NCI-H128 (cell line): ENCODE data around the gene DGUOK.
"Not testable (repeated sequence)": the region's sequence is repeated elsewhere in the genome, so short reads cannot be mapped to it uniquely, and the experiment has no call there.

Source experiments
- DNase-seq: peaks from one replicate; lab custom pipeline; 2025; ENCODE audit not compliant: unreplicated experiment; lab: John Stamatoyannopoulos, UW

Gene DGUOK

GRCh38 chr2:73926493-73927327, at the start of gene DGUOK:
Gene DGUOK, plus strand, starts transcription at chr2:73926880. Its CDS starts 31 bp downstream, at chr2:73926911.
- DNase-seq, result peak; percentile 89

GRCh38 chr2:73877071-73877802, 49.4 kb upstream of the DGUOK start:
- DNase-seq, result peak; percentile 41

- DNase-seq, result not testable (repeated sequence)
These were observed 48.7 kb upstream of the DGUOK start for GRCh38 chr2:73877984-73878383.

- no peak for DNase-seq
These were observed 41.3 kb upstream of the DGUOK start for GRCh38 chr2:73885406-73885805.

DNA sequence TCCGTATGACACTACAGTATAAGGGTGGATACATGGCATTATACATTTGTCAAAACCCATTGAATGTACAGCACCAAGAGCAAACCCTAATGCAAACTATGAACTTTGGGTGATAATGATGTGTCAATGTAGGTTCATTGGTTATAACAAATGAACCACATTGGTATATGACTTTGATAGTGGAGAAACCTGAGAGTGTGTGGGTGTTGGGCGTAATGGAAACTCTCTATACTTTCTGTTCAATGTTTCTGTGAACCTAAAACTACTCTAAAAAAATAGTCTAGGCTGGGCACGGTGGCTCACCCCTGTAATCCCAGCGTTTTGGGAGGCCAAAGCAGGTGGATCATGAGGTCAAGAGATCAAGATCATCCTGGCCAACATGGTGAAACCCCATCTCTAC, 40.3 kb upstream of the DGUOK start:
- DNase-seq, result no peak

DNA sequence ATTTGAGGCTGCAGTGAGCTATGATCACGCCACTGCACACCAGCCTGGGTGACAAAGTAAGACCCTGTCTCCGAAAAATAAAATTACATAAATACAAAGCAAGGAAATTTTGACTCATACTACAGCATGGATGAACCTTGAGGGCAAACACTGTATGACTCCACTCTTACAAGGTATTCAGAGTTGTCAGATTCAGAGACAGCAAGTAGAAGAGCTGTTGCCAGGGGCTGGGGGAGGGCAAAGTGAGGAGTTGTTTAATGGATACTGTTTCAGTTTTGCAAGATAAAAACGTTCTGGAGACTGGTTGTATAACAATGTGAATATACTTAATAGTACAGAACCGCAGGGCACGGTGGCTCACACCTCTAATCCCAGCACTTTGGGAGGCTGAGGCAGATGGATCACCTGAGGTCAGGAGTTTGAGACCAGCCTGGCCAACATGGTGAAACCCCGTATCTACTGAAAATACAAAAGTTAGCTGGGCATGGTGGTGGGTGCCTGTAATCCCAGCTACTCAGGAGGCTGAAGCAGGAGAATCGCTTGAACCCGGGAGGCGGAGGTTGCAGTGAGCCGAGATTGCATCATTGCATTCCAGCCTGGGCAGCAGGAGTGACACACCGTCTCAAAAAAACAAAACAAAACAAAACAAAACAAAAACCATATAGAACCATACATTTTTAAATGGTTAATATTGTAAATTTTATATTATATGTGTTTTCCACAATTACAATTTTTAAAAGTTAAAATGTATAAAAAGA, 38.9 kb upstream of the DGUOK start:
- not testable (repeated sequence) for DNase-seq

- no peak for DNase-seq
These were observed 38.3 kb upstream of the DGUOK start for GRCh38 chr2:73888388-73888787.

DNA sequence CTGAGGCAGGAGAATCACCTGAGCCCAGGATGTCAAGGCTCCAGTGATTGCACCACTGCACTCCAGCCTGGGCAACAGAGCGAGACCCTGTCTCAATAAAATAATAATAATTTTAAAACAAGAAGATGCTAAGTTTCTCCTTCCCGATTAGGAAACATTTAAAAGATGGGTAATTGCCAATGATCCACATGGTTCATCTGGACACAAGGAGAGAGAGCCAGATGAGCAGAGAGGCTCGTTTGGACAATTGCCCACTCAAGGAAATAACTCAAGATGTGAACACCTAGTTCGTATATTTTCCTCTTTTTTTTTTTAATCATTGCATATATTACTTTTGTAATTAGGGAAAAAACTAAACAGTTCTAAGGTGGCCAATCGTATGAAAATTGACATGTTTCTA, 37.5 kb upstream of the DGUOK start:
- no peak for DNase-seq

DNA sequence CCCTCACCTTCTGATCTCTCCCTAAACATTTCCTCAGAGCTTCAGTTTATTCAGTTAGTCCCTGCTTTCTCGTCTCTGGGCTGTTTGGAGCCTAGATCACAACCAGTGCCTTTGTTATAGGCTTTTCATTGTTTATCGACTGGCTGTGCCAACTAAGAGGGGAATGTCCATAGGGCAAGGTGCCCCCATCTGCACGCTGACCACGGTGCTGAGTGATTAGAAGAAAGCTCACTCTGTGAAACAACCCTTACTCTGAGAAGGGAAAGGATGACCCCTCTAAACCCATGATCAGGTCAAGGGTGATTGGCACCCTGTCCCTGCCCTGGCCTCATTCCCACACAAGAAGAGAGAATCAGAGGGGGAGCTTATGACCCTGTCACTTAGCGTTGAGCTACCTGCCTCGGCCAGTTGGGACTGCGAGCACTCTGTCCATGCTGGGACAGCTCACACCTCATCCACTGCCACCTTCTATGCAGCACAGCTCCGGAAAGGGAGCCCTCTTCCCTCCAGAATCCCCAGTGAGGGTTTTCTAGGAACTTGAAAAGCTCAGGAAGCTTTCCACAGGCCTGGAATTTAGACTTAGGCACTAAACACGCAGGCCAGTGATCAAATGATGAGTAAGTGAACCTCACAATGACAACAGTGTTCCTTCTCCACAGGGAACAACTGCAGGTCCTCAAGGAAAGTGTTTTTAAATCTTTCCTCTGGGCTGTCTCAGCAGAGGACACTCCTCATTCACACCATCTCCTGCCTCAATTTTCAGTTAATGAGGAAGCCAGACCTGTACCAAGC, 36.2 kb upstream of the DGUOK start:
- DNase-seq, result no peak

DNA sequence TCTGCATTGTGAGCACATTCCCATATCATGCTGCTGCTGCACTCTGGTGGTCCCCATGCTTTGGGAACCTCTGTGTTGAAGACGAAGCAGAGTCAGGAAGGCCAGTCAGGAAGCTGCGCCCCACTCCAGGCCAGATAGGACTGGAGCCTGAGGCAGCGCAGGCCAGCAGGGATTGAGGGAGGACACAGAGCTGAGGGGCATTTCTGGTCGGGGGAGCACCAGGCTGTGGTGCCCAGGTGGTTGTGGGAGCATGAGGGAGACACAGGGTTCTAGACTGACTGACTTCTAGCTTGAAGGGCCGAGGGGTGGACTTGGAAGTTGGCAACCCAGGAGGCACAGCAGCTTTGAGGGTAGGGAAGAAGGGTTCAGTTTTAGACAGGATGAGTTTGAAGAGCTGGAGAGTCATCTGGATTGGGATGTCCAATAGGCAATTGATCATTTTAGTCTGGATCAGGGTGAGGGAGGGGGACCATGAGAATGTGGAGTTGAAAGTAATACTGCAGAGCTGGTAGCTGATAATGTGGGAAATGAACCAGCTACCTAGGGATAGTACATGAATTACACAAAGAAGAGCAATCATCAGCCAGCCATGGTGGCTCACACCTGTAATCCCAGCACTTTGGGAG, 35.3 kb upstream of the DGUOK start:
- no peak for DNase-seq

DNA sequence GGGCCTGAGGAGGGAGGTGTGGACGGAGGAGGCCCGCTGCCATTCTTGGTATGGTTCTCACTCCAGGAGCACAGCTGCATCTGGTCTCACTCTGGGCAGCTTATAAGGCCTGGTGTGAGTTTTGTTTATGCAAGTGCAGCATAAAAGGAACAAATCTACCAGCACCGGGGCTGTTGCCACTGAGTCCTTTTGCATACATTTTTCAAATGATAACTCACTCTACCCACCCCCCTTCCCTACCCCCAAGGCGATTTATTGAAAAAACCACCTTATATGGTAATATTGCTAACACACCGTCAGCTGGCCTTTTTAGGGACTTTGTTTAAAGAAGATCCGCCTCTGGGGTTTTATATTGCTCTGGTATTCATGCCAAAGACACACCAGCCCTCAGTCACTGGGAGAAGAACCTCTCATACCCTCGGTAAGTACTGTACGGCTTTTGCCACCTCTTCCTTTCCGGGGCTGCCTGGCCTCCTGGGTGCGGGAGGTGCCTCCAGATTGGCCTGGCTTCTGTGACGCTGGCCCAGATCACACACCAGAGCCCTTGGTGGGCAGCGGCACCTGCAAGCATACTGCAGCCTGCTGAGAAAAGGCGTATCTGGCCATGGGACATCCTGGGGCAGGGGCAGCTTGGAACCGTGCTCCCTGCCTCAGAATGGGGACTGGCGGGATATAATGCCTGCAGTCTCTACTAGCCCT, 33.9 kb upstream of the DGUOK start, which contains the start of gene ACTG2:
TSS of gene ACTG2 (plus strand) at position 378 of the 699 bp plus-strand sequence. CDS start 8,304 bp downstream, outside the sequence.
- DNase-seq, result no peak

DNA sequence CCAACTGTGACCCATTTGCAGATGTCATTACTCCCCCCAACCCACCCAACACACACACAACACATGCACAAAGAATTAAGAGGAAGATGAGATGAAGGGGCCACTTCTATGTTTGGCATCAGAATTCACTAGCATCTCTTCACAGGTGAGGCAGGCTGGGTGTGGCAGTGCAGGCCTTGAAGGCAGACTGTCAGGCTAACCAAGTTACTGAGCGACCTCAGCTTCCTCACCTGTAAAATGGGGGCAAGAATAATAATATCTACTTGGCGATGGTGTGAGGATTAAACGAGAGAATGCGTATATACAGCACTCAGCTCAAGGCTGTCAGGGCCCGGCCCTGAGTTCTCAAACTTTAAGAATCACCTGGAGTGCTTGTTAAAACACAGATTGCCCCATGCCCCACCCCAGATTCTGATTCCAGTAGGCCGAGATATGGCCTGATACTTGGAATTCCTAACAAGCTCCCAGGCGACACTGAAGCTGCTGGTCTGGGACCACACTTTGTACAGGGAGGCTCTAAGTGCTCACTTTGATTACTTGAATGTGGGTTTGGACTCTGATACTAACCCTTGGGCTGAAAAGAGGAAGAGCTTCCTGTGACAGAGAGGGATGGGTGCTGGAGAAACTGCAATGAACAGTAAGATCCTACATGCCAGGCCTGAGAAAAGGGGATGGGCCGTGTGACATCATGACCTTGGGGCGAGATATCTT, 32.8 kb upstream of the DGUOK start:
- DNase-seq, result no peak

- no peak for DNase-seq
These were observed 32.2 kb upstream of the DGUOK start for GRCh38 chr2:73894475-73894850.

- no peak for DNase-seq
These were observed 31.8 kb upstream of the DGUOK start for GRCh38 chr2:73894877-73895276.

DNA sequence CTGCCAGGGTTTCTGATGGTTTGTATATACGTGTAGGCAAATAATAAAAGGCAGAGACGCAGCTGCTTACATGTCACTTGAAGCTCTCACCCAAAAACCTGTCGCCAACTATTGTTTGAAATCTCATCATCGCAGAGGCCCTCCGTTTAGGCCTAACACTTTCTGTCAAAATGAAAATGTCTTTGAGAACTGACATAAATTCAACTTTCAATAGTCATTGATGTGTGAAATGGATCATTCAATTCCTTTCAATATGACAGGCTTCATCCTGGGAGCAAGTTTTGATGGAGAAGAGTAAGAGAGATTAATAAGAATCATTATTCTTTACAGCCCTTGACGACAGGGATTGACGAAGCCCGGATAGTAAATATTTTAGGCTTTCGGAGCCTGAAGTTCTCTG, 31.2 kb upstream of the DGUOK start:
- DNase-seq, result no peak

- DNase-seq, result no peak
These were observed 30.1 kb upstream of the DGUOK start for GRCh38 chr2:73896362-73897239.

DNA sequence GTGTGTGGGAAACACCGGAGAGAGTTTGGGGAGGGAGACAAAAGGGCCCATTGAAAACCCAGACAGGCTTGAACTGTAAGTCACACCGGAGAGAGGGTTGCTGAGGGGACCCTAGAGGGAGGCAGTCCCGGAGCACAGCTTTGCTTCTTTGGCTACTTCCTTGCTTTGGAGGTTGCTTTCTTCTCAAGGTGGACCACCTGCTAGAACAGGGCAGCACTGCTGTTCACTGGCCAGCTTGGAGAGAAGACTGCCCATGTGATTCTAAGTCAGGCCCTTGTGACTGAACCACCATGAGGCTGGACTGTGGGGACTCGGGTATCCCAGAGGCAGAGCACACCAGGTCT, 29.5 kb upstream of the DGUOK start:
- DNase-seq, result no peak

- DNase-seq, result no peak
These were observed 28.7 kb upstream of the DGUOK start for GRCh38 chr2:73897934-73898333.
